K562 (cell line): ENCODE results near the gene CLIP2. TPM values are rescaled to one million over a fixed set of nuclear protein-coding genes. Genes with fewer than 3 reads are reported as not detected.

ENCODE experiments used
- ARHGAP35 ChIP-seq: fragments of 450-650 bp; IDR thresholded peaks from 2 replicates; pipeline ENCODE4 v1.6.1; 2018; ENCODE audit not compliant: partially characterized antibody
- ARID1B ChIP-seq: fragments of 450-650 bp; IDR thresholded peaks from 2 replicates; pipeline ENCODE4 v1.6.1; 2016; ENCODE audit warnings: antibody characterized with exemption, mild to moderate bottlenecking, inconsistent platforms
- ATF7 ChIP-seq: fragments of 450-650 bp; IDR thresholded peaks from 2 replicates; pipeline ENCODE4 v1.7.1; 2014; ENCODE audit warnings: mild to moderate bottlenecking, moderate library complexity
- CBX5 ChIP-seq: IDR thresholded peaks from 2 replicates; pipeline ENCODE4 v1.6.1; 2014; ENCODE audit warnings: low read depth, borderline replicate concordance
- CREBBP ChIP-seq: IDR thresholded peaks from one replicate; pipeline ENCODE4 v1.6.1; 2012; ENCODE audit warnings: low read depth, mild to moderate bottlenecking, control low read depth, inconsistent platforms, low read length
- DPF2 ChIP-seq: fragments of 450-650 bp; IDR thresholded peaks from 2 replicates; pipeline ENCODE4 v1.6.1; 2016
- FOXJ2 ChIP-seq: fragments of 200-800 bp; sonication (Bioruptor generic); IDR thresholded peaks from 2 replicates; pipeline ENCODE4 v1.6.1; 2016; ENCODE audit warnings: missing genetic modification characterization, missing compliant biosample characterization
- MEIS2 ChIP-seq: fragments of 450-650 bp; IDR thresholded peaks from 2 replicates; pipeline ENCODE4 v1.6.1; 2014; ENCODE audit warnings: mild to moderate bottlenecking; ENCODE audit not compliant: partially characterized antibody
- RFX5 ChIP-seq: IDR thresholded peaks from 2 replicates; pipeline ENCODE4 v1.6.1; 2011; ENCODE audit warnings: low read depth, mild to moderate bottlenecking, improper control_type of control experiment, low read length
- SETDB1 ChIP-seq: IDR thresholded peaks from one replicate; pipeline ENCODE4 v1.6.1; 2012; ENCODE audit warnings: low read length, control low read depth, inconsistent platforms
- SRSF3 ChIP-seq: fragments of 200-400 bp; formaldehyde crosslinking; IDR thresholded peaks from 2 replicates; pipeline ENCODE4 v1.6.1; 2016; ENCODE audit warnings: mild to moderate bottlenecking, low read length, moderate library complexity; ENCODE audit not compliant: insufficient read depth
- TRIM28 ChIP-seq: fragments of 450-650 bp; IDR thresholded peaks from 2 replicates; pipeline ENCODE4 v1.6.1; 2017
- ZKSCAN1 ChIP-seq: fragments of 150-350 bp; IDR thresholded peaks from 2 replicates; pipeline ENCODE4 v1.6.1; 2016; ENCODE audit warnings: low read depth, low read length
- ZNF121 ChIP-seq: sonication (generic); formaldehyde crosslinking; conservative IDR thresholded peaks from 2 replicates; pipeline ENCODE4 v1.8.0; 2022; ENCODE audit warnings: missing genetic modification reagents
- ZNF644 ChIP-seq: fragments of 200-800 bp; sonication (Bioruptor generic); IDR thresholded peaks from 2 replicates; pipeline ENCODE4 v1.6.1; 2016; ENCODE audit warnings: low read depth, missing genetic modification characterization, missing compliant biosample characterization
- ZNF75A ChIP-seq: fragments of 450-650 bp; formaldehyde crosslinking; IDR thresholded peaks from 2 replicates; pipeline ENCODE4 v1.4.0; 2020; ENCODE audit warnings: mild to moderate bottlenecking
- polyA plus RNA-seq, 8 experiments: library from polyadenylated mRNA; depleted of rRNA in 4 of 8; stranded (reverse) in 5 of 8; unstranded in 3 of 8; fragments of >200 nt; fragmentation: Nextera tagmentation in 2 of 8; fragmentation: Illumina TruSeq in 1 of 8; extraction: Ambion mirVana in 2 of 8; extraction: Trizol in 1 of 8; gene quantifications; 2 replicates each; pipeline versions ENCODE4 v1.2.1 to v1.2.3, GENCODE V29; 2011 to 2014; ENCODE audit warnings: inconsistent platforms in 1 of 8, missing spikeins in 1 of 8
- total RNA-seq, 7 experiments: library from RNA; depleted of rRNA in 6 of 7; stranded (reverse); fragments of >200 nt in 6 of 7; fragmentation: Illumina TruSeq in 2 of 7; extraction: Trizol in 2 of 7; gene quantifications; 2 replicates each; pipeline versions ENCODE4 v1.2.1 to v1.2.3, GENCODE V29; 2011 to 2021; ENCODE audit warnings: low replicate concordance in 1 of 7
- TF ChIP-seq, protein P1 (sequence below): fragments of 250-450 bp; sonication (Bioruptor Pico); IDR thresholded peaks from 2 replicates; pipeline ENCODE4 v1.5.0; 2021; ENCODE audit warnings: mild to moderate bottlenecking, moderate library complexity
- TF ChIP-seq, protein P2 (sequence below): IDR thresholded peaks from 2 replicates; pipeline ENCODE4 v1.6.1; 2012; ENCODE audit warnings: low read depth, low read length, improper control_type of control experiment, borderline replicate concordance
- TF ChIP-seq, protein P3 (sequence below), 2 experiments: fragments of 450-650 bp; IDR thresholded peaks; 2 replicates each; pipeline ENCODE4 v1.6.1; 2018; ENCODE audit warnings: mild to moderate bottlenecking in 2 of 2, low read depth in 1 of 2; ENCODE audit not compliant: partially characterized antibody in 2 of 2
- TF ChIP-seq, protein P4 (sequence below): fragments of 450-650 bp; formaldehyde crosslinking; IDR thresholded peaks from 2 replicates; pipeline ENCODE4 v1.4.0; 2020; ENCODE audit warnings: mild to moderate bottlenecking, mixed read lengths

Gene CLIP2
- total and polyA plus RNA-seq, 9 of the 15 experiments (the other 6 are each of a cell fraction or from before 2014, with no cell fraction given): 0.07 to 5.4 (median 2.1) TPM

DNA sequence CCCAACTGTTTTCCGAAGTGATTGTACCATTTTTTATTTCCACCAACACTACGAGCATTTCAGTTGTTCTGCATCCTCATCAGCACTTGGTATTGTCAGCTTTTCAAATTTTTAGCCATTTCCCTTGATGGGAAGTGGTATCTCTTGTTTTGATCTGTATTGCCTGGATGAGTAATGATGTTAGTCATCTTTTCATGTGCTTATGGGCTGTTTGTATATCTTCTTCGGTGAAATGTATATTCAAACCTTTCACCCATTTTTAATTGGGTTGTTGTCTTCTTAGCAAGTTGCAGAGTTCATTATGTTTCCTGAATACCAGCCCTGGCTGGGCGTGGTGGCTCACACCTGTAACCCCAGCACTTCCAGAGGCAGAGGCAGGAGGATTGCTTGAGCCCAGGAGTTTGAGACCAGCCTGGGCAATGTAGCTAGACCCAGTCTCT, 22.1 kb downstream of the CLIP2 start (continued):
- no peak for TF ChIP-seq SETDB1
- no peak for TF ChIP-seq ZNF75A (CRISPR knock-in tag)
- TF ChIP-seq SRSF3: no peak
- peak; percentile 84 for TF ChIP-seq MEIS2
- TF ChIP-seq CREBBP: no peak
- TF ChIP-seq, protein P1, sequence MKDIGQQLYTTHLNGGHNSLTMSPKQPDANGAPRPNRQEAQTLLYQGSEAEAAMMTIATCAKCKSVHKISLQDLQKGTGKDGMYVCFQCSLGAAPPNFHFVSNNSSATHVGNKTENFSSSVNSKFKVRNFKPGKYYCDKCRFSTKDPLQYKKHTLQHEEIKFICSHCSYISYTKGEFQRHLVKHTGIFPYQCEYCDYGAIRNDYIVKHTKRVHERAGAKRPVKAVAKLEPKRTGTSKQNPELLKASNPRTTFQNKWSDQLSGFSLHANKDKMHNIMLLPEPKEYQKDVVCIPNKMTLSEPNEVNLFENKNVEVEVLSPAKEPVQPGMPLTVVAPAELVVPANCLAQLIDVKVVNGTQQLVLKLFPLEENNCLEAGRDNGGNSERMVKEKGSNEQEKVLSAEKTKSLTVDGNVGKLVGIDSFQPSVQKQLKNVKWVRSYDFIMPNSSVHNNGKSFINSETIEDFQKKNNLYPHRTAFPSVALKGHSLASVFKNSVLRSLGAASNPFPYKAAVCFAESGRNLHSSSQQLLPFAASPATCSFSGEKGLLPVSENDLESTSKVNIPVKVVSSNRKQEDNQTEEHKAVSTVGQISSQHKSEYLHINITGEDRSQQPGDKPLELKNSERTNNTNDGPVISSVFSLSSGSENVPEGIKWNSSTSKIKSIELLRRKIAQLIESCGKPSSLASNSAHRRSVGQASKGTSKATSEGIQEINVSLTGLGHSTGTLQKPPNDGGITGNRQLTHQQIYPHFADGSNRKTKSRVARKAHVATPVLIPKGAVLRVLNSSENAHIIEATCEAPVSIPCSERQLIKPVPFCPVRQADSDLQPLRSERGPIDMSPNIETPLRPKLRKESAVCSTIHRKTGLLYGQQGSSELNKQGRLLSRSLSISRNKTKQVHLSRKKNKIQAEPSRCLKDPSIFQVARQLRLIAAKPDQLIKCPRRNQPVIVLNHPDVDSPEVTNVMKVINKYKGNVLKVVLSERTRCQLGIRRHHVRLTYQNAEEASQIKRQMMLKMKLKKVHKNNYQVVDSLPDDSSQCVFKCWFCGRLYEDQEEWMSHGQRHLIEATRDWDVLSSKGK (CRISPR knock-in tag): no peak
- TF ChIP-seq, protein P2, sequence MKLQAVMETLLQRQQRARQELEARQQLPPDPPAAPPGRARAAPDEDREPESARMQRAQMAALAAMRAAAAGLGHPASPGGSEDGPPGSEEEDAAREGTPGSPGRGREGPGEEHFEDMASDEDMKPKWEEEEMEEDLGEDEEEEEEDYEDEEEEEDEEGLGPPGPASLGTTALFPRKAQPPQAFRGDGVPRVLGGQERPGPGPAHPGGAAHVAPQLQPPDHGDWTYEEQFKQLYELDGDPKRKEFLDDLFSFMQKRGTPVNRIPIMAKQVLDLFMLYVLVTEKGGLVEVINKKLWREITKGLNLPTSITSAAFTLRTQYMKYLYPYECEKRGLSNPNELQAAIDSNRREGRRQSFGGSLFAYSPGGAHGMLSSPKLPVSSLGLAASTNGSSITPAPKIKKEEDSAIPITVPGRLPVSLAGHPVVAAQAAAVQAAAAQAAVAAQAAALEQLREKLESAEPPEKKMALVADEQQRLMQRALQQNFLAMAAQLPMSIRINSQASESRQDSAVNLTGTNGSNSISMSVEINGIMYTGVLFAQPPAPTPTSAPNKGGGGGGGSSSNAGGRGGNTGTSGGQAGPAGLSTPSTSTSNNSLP: peak; percentile 50; the same call in 1 of the 2 replicates
- no peak for TF ChIP-seq ZNF644 (tag)
- TF ChIP-seq, protein P3, sequence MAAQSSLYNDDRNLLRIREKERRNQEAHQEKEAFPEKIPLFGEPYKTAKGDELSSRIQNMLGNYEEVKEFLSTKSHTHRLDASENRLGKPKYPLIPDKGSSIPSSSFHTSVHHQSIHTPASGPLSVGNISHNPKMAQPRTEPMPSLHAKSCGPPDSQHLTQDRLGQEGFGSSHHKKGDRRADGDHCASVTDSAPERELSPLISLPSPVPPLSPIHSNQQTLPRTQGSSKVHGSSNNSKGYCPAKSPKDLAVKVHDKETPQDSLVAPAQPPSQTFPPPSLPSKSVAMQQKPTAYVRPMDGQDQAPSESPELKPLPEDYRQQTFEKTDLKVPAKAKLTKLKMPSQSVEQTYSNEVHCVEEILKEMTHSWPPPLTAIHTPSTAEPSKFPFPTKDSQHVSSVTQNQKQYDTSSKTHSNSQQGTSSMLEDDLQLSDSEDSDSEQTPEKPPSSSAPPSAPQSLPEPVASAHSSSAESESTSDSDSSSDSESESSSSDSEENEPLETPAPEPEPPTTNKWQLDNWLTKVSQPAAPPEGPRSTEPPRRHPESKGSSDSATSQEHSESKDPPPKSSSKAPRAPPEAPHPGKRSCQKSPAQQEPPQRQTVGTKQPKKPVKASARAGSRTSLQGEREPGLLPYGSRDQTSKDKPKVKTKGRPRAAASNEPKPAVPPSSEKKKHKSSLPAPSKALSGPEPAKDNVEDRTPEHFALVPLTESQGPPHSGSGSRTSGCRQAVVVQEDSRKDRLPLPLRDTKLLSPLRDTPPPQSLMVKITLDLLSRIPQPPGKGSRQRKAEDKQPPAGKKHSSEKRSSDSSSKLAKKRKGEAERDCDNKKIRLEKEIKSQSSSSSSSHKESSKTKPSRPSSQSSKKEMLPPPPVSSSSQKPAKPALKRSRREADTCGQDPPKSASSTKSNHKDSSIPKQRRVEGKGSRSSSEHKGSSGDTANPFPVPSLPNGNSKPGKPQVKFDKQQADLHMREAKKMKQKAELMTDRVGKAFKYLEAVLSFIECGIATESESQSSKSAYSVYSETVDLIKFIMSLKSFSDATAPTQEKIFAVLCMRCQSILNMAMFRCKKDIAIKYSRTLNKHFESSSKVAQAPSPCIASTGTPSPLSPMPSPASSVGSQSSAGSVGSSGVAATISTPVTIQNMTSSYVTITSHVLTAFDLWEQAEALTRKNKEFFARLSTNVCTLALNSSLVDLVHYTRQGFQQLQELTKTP (IDR thresholded peaks at IDR 0.05; ENCODE audit: low read depth in 1 of 2, partially characterized antibody in 2 of 2): peak in 1 of 2 experiments; percentile 64
- no peak for TF ChIP-seq RFX5
- no peak for TF ChIP-seq ARHGAP35
- TF ChIP-seq, protein P4, sequence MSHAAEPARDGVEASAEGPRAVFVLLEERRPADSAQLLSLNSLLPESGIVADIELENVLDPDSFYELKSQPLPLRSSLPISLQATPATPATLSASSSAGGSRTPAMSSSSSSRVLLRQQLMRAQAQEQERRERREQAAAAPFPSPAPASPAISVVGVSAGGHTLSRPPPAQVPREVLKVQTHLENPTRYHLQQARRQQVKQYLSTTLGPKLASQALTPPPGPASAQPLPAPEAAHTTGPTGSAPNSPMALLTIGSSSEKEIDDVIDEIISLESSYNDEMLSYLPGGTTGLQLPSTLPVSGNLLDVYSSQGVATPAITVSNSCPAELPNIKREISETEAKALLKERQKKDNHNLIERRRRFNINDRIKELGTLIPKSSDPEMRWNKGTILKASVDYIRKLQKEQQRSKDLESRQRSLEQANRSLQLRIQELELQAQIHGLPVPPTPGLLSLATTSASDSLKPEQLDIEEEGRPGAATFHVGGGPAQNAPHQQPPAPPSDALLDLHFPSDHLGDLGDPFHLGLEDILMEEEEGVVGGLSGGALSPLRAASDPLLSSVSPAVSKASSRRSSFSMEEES: no peak
- peak; percentile 64 for TF ChIP-seq ZNF121 (CRISPR knock-in tag)
- no peak for TF ChIP-seq FOXJ2
- TF ChIP-seq CBX5: 0 out of 2 replicates have a peak, but pooled peaks have one; percentile 39
- 0 out of 2 replicates have a peak, but pooled peaks have one; percentile 27 for TF ChIP-seq ATF7
- peak; percentile 71 for TF ChIP-seq DPF2
- TF ChIP-seq ARID1B: peak; percentile 69
- peak; percentile 90 for TF ChIP-seq TRIM28
- no peak for TF ChIP-seq ZKSCAN1
